Activated T-helper 1 cell treated with anti-CD3 and anti-CD28 coated beads, Interleukin-12 subunit alpha, Interleukin-12 subunit beta, Interleukin-2, Interleukin-4 antibody, amounts not matched to agents 30 ng/mL and 10 ng/mL and 1 ng/mL, durations not matched to agents 14 hours and 24 hours and 36 hours (primary cell): ENCODE results near the gene CAB39. TPM values are rescaled to one million over a fixed set of nuclear protein-coding genes. Genes with fewer than 3 reads are reported as not detected.

ENCODE experiments used
- DNase-seq: peaks from one replicate; pipeline ENCODE4 v3.0.0; 2021; ENCODE audit warnings: low spot score
- H3K27ac Mint-ChIP-seq: one replicate; pipeline ENCODE4 v1.8.0; 2021; ENCODE audit warnings: mild to moderate bottlenecking, mixed read lengths
- H3K27me3 Mint-ChIP-seq: one replicate; pipeline ENCODE4 v1.8.0; 2022; ENCODE audit warnings: mild to moderate bottlenecking, moderate library complexity, mixed read lengths; ENCODE audit not compliant: insufficient read depth
- H3K36me3 Mint-ChIP-seq: one replicate; pipeline ENCODE4 v1.8.0; 2021; ENCODE audit warnings: low read depth, mixed read lengths
- H3K4me1 Mint-ChIP-seq: one replicate; pipeline ENCODE4 v1.8.0; 2021; ENCODE audit warnings: low read depth, mixed read lengths
- H3K4me3 Mint-ChIP-seq: one replicate; pipeline ENCODE4 v1.8.0; 2021; ENCODE audit warnings: mild to moderate bottlenecking, moderate library complexity, mixed read lengths
- H3K9me3 Mint-ChIP-seq: one replicate; pipeline ENCODE4 v1.8.0; 2021; ENCODE audit warnings: mixed read lengths
- intact Hi-C: fragments of 100-400 bp; cut with micrococcal nuclease; formaldehyde crosslinking; loops from one replicate; pipeline ENCODE4 v1.15.1; 2024
- total RNA-seq: library from RNA; stranded (reverse); gene quantifications from 2 replicates; pipeline ENCODE4 v1.2.3, GENCODE V29; 2022

The CAB39 gene
- total RNA-seq, 1 donor from 2014 or later, result 168 TPM

DNA sequence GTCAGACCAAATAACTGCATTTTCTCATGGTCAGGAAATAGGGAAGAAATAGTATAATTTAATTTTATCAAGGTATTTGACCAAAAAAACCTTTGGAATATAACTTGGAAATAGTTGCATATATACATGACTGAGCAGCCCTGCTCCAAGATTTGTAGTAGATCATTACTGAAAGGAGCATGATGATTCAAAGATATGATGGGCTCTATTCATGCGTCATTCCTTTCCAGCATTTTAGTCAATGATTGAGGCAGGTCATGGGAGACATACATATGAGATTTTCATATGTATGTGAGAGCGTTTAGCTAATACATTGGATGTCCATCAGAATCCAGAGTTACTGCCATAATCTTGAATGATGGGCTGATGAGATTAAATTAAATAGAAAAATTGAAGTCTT lies 74.5 kb downstream of the CAB39 start:
- H3K27ac Mint-ChIP-seq, result no peak overlapping the region
- H3K9me3 Mint-ChIP-seq, result peaks cover 30% of the 10 kb centered on the region

DNA sequence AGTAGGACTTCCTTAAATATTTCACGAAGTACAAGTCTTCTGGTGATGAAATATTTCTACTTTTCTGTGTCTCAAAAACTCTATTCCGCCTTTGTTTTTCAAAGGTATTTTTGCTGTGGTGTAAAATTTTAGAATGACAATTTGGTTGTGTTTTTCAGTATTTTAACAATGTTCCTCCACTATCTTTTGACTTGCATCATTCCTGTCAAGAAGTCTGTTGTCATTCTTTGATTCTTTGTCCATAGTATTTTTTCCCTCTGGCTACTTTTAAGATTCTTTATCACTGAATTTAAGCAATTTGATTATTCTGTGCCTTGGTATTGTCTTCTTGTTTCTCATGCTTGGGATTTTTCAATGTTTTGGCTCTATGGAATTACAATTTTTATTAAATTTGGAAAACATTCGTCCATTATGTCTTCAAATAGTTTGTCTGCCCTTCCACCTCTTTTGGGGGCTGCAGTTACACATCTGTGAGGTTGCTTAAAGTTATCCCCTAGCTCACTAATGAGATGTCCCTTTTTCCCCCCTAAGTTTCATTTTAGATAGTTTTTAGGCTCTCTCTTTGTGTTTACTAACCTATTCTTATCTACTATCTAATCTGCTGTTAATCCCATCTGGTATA lies 76.0 kb downstream of the CAB39 start:
- H3K4me3 Mint-ChIP-seq, result no peak overlapping the region
- H3K27me3 Mint-ChIP-seq, result no peaks in the 10 kb centered on the region
- intact Hi-C loops, result no loop called here
- peak overlapping the region; percentile 14 for H3K27ac Mint-ChIP-seq
- H3K9me3 Mint-ChIP-seq, result peaks cover 30% of the 10 kb centered on the region
- peaks cover 77% of the 10 kb centered on the region for H3K36me3 Mint-ChIP-seq
- no peak for DNase-seq
- H3K4me1 Mint-ChIP-seq, result peaks cover 86% of the 10 kb centered on the region

More for the DNA sequence above, 74.5 kb downstream of the CAB39 start:
- Mint-ChIP-seq H3K4me1 (peaks cover 72% of the 10 kb centered on the region), H3K27me3 (no peaks in the 10 kb centered on the region), H3K4me3 (no peak overlapping the region), H3K36me3 (peaks cover 68% of the 10 kb centered on the region)
- DNase-seq, result no peak
- intact Hi-C loops, result no loop called here

DNA sequence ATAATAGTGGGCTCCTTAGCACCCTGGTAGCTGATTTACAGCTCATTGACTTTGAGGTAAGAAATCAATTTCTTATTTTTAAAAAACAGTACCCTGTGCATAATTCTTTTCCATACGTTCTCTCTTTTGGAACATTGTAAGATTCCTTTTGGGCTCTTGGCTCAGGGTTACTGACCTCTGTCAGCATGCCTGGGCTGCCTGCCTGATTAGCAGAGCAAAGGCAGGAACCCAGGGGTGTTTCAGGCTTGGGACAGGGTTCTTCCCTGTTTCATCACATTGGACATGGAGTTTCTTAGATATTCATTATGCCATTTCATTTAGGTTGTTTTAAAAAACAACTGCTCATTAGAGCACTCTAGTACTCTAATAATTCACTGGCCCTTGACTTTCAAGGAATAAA lies 78.3 kb downstream of the CAB39 start:
- peaks cover 79% of the 10 kb centered on the region for H3K4me1 Mint-ChIP-seq
- intact Hi-C loops, result loop anchor here (5.0 to 10.0 kb wide), 5 partner anchors 349 to 969 kb away; partner anchors contain the start of gene SP140
- H3K4me3 Mint-ChIP-seq, result no peak overlapping the region
- peaks cover 74% of the 10 kb centered on the region for H3K36me3 Mint-ChIP-seq
- no peak for DNase-seq
- H3K27me3 Mint-ChIP-seq, result peaks cover 2% of the 10 kb centered on the region
- peaks cover 35% of the 10 kb centered on the region for H3K9me3 Mint-ChIP-seq
- H3K27ac Mint-ChIP-seq, result peak overlapping the region; percentile 75

DNA sequence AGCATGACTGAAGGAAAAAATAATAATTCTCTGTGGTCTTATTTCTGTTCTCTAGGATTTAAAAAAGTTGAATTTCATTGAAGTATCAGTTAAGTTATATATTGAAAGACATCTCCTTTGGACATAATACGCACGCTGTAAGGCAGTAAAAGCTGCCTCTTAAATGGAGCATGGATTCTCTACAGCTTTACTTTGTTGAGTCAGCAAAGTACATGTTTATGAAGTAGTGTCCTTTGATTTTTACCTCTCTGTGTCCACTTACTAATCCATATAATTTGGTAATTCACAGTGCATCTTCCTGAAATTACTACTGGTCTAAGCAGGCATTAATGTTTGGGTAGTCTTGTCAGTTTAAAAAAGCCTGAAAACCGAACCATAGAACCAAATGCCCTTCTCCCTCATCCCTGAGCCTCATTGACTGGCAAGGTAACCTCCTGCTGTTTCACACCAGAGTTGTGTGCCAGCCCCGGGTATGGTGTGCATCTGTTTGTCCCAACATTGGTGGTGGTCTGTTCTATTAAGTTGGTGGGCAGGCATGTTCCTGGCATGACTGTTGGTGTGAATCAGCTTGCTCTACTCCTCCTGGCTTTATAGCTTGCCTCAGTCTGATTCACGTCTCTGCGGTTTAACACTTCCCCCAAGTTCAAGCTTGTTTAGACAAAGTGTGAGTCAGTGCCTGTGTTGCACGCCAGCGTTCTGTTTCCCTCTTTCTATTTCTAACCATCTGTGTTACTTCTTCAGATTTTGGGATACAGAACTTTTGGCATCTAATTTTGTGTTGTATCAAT lies 81.1 kb downstream of the CAB39 start:
- DNase-seq, result peak; percentile 73
- H3K27me3 Mint-ChIP-seq, result peaks cover 2% of the 10 kb centered on the region
- peak overlapping the region; percentile 78 for H3K4me3 Mint-ChIP-seq
- peaks cover 61% of the 10 kb centered on the region for H3K4me1 Mint-ChIP-seq
- intact Hi-C loops, result loop anchor here (1.0 to 10.0 kb wide), 11 partner anchors 12 to 971 kb away; partner anchors contain the start of genes CAB39 and SP140
- peaks cover 22% of the 10 kb centered on the region for H3K9me3 Mint-ChIP-seq
- H3K27ac Mint-ChIP-seq, result peak overlapping the region; percentile 97
- peaks cover 53% of the 10 kb centered on the region for H3K36me3 Mint-ChIP-seq

DNA sequence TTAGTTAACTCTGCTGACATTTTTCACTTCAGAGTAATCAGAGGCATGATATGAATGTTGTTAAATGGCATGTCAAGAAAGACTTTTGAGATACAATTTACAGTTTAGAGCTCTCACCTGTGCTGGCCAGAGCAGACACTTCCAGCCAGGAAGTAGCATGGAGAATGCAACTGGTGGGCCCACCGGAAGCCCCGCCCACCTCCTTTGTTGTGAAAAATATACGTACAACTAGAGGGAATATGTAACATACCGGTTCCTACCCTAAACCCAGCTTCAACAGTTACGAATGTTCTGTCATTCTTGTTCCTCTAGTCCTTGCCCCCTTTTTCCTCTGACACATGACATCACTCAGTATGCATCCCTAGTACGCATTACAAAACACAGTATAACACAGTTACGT lies 81.9 kb downstream of the CAB39 start:
- H3K27me3 Mint-ChIP-seq, result peaks cover 2% of the 10 kb centered on the region
- H3K27ac Mint-ChIP-seq, result peak overlapping the region; percentile 97
- peaks cover 15% of the 10 kb centered on the region for H3K9me3 Mint-ChIP-seq
- H3K36me3 Mint-ChIP-seq, result peaks cover 51% of the 10 kb centered on the region
- intact Hi-C loops, result loop anchor here (1.0 to 10.0 kb wide), 11 partner anchors 13 to 972 kb away; partner anchors contain the start of genes CAB39 and SP140
- no peak for DNase-seq
- H3K4me1 Mint-ChIP-seq, result peaks cover 54% of the 10 kb centered on the region
- peak overlapping the region; percentile 78 for H3K4me3 Mint-ChIP-seq

DNA sequence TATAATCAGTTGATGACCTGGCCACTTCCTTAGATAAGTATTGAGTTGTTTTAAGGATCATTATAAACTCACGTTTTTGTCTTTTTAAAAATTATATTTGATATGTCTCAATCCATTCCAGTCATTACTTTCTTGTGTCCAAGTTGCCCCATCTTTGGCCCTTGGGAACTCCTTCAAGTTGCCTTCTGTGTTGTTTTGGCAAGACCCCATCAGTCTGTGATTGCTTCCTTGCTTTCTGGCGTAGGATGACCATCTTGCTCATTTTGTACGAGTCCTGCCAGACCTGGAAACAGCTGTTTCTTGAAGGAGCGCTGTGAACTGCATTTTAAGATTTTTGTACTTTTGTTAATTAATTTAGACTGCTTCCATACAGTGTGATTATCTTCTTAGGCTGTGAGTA lies 83.2 kb downstream of the CAB39 start:
- peaks cover 2% of the 10 kb centered on the region for H3K27me3 Mint-ChIP-seq
- H3K27ac Mint-ChIP-seq, result no peak overlapping the region
- DNase-seq, result no peak
- intact Hi-C loops, result loop anchor here (2.0 to 10.0 kb wide), 5 partner anchors 159 to 789 kb away; partner anchors contain the start of genes SP100 and SP140
- H3K4me3 Mint-ChIP-seq, result peak overlapping the region; percentile 28
- peaks cover 40% of the 10 kb centered on the region for H3K4me1 Mint-ChIP-seq
- peaks cover 6% of the 10 kb centered on the region for H3K9me3 Mint-ChIP-seq
- H3K36me3 Mint-ChIP-seq, result peaks cover 47% of the 10 kb centered on the region

DNA sequence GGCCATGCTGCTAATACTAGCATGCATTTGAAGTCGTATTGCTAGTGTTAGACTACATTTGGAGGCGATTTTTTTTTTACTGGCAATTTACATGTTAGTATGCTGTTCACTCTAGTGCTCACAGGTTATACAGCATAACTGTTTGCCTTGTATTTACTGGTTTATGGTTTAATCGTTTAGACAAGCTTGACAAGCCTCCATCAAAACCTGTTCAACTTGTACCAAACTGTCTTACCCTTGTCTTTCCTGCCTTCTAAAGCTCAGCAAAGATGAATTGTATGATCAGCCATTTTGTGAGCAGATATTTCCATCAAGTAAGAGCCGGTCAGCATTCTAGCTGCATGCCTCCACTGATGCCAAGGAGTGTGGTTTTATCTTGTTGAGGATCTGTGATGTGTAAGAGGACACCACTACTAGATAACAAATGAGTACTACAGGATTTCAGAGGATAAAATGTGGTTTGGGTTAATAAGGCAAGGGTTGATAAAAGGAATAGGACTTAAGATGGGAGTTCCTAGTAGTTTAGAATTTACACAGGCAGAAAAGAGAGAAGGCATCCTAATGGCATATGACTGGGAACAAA lies 83.7 kb downstream of the CAB39 start:
- H3K4me1 Mint-ChIP-seq, result peaks cover 36% of the 10 kb centered on the region
- peaks cover 46% of the 10 kb centered on the region for H3K36me3 Mint-ChIP-seq
- DNase-seq, result no peak
- peaks cover 2% of the 10 kb centered on the region for H3K27me3 Mint-ChIP-seq
- intact Hi-C loops, result loop anchor here (5.0 to 10.0 kb wide), 4 partner anchors 379 to 789 kb away; partner anchors contain the start of genes SP100 and SP140
- peaks cover 6% of the 10 kb centered on the region for H3K9me3 Mint-ChIP-seq
- H3K4me3 Mint-ChIP-seq, result peak overlapping the region; percentile 28
- no peak overlapping the region for H3K27ac Mint-ChIP-seq

DNA sequence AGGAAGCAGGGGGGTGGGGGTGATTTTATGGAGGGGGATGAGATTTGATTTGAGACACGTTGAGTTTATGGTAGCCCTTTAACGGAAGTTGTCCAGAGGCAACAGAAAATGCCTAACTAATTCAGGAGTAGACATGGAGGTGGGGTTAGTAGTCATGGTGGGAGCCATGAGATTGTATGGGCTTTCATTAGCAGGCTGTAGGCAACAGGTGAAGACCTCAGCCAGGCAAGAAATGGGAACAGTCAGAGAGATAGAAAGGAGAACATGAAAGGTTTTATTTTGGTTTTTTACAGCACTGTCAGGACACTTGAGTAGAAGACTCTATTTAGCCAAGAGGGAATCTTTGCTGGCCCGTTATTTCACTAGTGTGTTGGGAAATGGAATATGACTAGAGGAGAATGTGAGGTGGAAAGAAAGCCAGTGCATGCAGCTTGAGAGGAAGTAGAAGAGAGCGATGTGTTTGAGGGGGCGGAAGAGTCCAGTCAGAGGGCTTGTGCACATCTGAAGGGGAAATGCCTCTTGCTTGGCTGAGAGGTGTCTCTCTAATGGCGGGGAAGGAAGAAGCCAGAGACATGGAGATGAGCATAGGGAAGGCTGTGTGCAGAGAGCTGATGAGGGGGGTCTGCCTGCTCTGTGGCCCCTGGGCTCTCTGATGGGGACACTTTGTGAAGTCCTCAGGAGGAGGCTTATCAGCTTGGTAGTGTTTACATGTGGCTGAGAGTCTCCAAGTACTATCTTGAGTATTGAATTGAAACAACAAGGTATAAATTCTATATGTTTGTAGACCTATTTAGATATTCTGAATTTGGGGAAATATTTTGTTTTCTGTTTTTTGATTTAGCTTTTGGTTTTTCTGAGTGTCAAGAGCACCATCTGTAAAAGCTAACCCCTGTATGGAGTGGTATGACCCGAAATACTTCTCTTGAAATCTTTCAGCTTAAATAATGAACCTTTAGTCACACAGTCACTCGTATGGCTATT lies 85.2 kb downstream of the CAB39 start:
- no peak overlapping the region for H3K27ac Mint-ChIP-seq
- no peak for DNase-seq
- H3K4me1 Mint-ChIP-seq, result peaks cover 27% of the 10 kb centered on the region
- peaks cover 46% of the 10 kb centered on the region for H3K36me3 Mint-ChIP-seq
- H3K4me3 Mint-ChIP-seq, result no peak overlapping the region
- intact Hi-C loops, result loop anchor here (1.0 to 10.0 kb wide), 7 partner anchors 84 to 791 kb away; partner anchors contain the start of genes SP100 and SP140
- peaks cover 6% of the 10 kb centered on the region for H3K9me3 Mint-ChIP-seq
- H3K27me3 Mint-ChIP-seq, result peaks cover 2% of the 10 kb centered on the region

DNA sequence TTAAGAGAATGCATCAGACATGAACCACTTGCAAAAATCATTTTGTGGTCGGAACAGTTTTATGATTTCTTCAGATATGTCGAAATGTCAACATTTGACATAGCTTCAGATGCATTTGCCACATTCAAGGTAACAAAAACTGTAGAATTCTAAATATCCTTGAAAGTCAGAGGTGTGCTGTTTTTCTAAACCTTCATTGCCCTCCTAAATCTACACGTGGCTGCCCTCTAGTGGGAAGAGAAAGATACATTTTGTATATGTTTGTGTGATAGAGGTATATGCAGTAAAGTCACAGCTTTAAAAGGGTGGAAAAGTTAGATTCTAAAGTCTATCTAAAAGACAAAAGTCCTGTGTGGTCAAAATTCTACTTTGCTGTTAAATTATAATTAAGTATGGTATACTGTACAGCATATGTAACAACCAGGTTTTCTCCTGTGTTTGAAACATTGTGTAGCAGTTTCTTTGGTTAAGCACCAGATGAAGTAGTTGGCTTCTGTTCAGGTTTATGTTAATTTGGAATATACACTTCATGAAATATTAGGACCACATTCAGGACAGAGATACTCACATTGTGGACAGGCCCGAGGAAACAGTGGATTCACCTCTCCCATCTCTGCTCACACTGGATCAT lies 86.2 kb downstream of the CAB39 start:
- intact Hi-C loops, result loop anchor here (1.0 to 10.0 kb wide), 8 partner anchors 85 to 792 kb away; partner anchors contain the start of genes SP100 and SP140
- peaks cover 3% of the 10 kb centered on the region for H3K9me3 Mint-ChIP-seq
- peaks cover 50% of the 10 kb centered on the region for H3K36me3 Mint-ChIP-seq
- peaks cover 26% of the 10 kb centered on the region for H3K4me1 Mint-ChIP-seq
- H3K27ac Mint-ChIP-seq, result no peak overlapping the region
- DNase-seq, result peak; percentile 27
- H3K27me3 Mint-ChIP-seq, result peaks cover under 1% of the 10 kb centered on the region
- H3K4me3 Mint-ChIP-seq, result no peak overlapping the region

DNA sequence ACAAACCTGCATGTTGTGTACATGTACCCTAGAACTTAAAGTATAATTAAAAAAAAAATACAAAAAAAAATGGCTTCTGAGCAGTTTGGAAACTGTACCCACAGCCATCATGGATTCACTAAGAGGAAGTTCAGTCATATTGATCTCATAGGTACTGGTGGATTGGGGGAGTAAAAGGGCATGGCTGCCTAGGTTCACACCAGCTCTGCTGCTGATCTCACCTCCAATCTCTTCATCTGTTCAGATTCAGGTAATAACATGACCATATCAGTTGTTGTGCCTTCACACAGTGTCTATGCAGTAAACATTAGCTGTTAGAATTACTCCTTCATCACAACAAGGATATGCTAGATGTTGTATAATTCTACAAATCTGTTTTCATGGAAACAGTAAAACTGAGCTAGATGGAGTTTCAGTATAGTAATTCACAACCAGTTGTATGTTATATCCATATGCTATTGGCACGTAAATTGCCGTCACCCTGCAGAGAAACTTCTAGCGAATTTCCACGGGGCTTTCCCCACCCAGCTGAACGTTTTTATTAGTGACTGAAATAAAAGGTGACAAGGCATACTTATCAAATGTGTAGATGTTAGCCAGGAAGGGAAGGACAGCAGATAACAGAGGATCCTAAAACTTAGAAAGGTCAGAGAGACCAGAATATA lies 92.8 kb downstream of the CAB39 start:
- peak overlapping the region; percentile 24 for H3K27ac Mint-ChIP-seq
- no peaks in the 10 kb centered on the region for H3K27me3 Mint-ChIP-seq
- H3K4me1 Mint-ChIP-seq, result peaks cover 54% of the 10 kb centered on the region
- DNase-seq, result no peak
- intact Hi-C loops, result no loop called here
- H3K4me3 Mint-ChIP-seq, result no peak overlapping the region
- H3K36me3 Mint-ChIP-seq, result peaks cover 60% of the 10 kb centered on the region
- no peaks in the 10 kb centered on the region for H3K9me3 Mint-ChIP-seq

DNA sequence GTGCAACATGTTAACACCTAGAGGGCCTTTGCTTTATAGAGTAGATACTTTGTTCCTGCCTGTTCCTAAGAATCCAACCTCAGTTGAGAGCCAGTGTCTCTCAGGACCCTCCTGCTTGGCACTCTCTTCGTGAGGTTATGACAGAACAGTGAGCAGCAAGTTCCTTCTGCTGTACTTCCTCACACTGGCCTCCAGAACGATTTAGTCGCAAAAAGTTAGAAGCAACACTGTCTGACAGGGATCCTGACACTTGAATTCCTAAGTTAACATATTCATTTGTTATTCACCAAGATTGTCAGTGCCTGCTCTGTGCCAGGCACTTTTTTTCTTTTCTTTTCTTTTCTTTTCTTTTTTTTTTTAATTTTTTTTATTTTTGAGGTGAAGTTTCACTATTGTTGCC lies 95.1 kb downstream of the CAB39 start:
- H3K9me3 Mint-ChIP-seq, result no peaks in the 10 kb centered on the region
- intact Hi-C loops, result no loop called here
- DNase-seq, result no peak
- peaks cover 54% of the 10 kb centered on the region for H3K4me1 Mint-ChIP-seq
- peaks cover 59% of the 10 kb centered on the region for H3K36me3 Mint-ChIP-seq
- no peaks in the 10 kb centered on the region for H3K27me3 Mint-ChIP-seq
- no peak overlapping the region for H3K4me3 Mint-ChIP-seq
- peak overlapping the region; percentile 55 for H3K27ac Mint-ChIP-seq
